Ectodermal cell (in vitro differentiated cells): Measurements from ENCODE around the gene EPN2.

Experiments
- H3K27ac ChIP-seq: 2 replicates; pipeline ENCODE4 v1.7.0; 2013; ENCODE audit warnings: mild to moderate bottlenecking, low read depth, low read length; ENCODE audit not compliant: insufficient read depth, poor library complexity, severe bottlenecking
- H3K27me3 ChIP-seq: 2 replicates; pipeline ENCODE4 v1.7.0; 2013; ENCODE audit warnings: mild to moderate bottlenecking, low read length; ENCODE audit not compliant: insufficient read depth, control insufficient read depth, poor library complexity, severe bottlenecking
- H3K36me3 ChIP-seq: one replicate; pipeline ENCODE4 v1.7.0; 2013; ENCODE audit warnings: low read length; ENCODE audit not compliant: control insufficient read depth, insufficient read depth
- H3K4me1 ChIP-seq: one replicate; pipeline ENCODE4 v1.7.0; 2013; ENCODE audit warnings: low read length; ENCODE audit not compliant: control insufficient read depth, insufficient read depth
- H3K4me3 ChIP-seq: 2 replicates; pipeline ENCODE4 v1.7.0; 2013; ENCODE audit warnings: low read depth, low read length, control low read depth; ENCODE audit not compliant: insufficient read depth
- H3K9me3 ChIP-seq: 2 replicates; pipeline ENCODE4 v1.7.0; 2013; ENCODE audit warnings: mild to moderate bottlenecking, low read length, moderate library complexity; ENCODE audit not compliant: control insufficient read depth
- WGBS, 2 experiments: methylation state at CpG; one replicate each; pipeline ENCODE4 v1.1.7; 2013; ENCODE audit warnings: missing lambda C conversion rate in 2 of 2; 5-methylcytosine and 5-hydroxymethylcytosine counted together

Gene EPN2

DNA sequence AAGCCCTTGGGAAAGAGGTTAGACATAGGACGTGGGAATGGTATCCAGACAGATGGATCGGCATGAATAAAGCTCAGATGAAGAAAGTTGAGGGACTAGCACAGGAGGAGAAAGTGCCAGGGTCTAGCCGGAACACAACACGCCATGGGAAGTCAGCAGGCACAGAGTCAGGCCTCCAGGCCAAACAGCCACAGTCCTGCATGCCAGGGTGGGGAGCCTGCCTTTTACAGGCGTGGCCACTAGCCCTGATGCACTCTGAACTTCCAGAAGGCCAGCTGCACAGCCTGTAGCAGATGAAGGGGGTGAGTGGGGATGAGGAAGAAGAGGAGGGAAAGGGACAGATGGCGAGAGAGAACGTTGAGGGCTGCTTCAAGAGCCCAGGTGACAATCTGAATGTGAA, 120.2 kb downstream of the EPN2 start:
- Histone ChIP-seq H3K36me3 (no peaks in the 10 kb centered on the region), H3K27me3 (no peaks in the 10 kb centered on the region), H3K4me1 (peaks cover 5% of the 10 kb centered on the region), H3K9me3 (no peaks in the 10 kb centered on the region), H3K27ac (no peak overlapping the region), H3K4me3 (no peak overlapping the region)
- WGBS, 2 experiments: 92 to 95% methylated on average over 7 of the region's 7 CpGs

GRCh38 chr17:19357761-19358160, 120.6 kb downstream of the EPN2 start:
- Histone ChIP-seq H3K36me3 (no peaks in the 10 kb centered on the region), H3K4me3 (no peak overlapping the region), H3K4me1 (peaks cover 5% of the 10 kb centered on the region), H3K9me3 (no peaks in the 10 kb centered on the region), H3K27ac (no peak overlapping the region), H3K27me3 (no peaks in the 10 kb centered on the region)
- 88% methylated on average over 7 of the region's 7 CpGs for WGBS, 2 experiments

GRCh38 chr17:19359151-19359550, 122.0 kb downstream of the EPN2 start:
- Histone ChIP-seq H3K27ac (no peak overlapping the region), H3K36me3 (no peaks in the 10 kb centered on the region), H3K9me3 (no peaks in the 10 kb centered on the region), H3K27me3 (no peaks in the 10 kb centered on the region), H3K4me1 (peaks cover 5% of the 10 kb centered on the region), H3K4me3 (no peak overlapping the region)
- WGBS, 2 experiments: 92 to 94% methylated on average over 7 of the region's 7 CpGs

DNA sequence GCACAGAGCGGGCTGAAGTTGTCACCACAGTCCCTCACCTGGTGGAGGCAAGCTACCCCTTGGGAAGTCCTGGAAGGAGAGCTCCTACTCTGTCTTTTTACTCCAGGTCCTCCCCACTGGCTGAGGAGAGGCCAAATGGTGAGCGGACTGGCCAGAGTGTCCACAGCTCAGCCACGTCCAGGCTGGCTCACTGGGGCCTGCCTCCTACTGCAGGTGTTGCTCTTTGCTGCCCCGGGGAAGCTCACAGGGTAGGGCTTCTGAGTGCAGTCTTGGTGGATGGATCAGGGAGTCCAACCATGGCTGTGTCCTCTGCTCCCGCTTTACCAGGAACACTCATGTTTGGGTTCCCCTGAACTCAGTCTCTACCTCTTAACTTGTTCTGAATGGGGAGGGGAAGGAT, 122.7 kb downstream of the EPN2 start:
- H3K9me3 ChIP-seq: no peaks in the 10 kb centered on the region
- peaks cover 5% of the 10 kb centered on the region for H3K4me1 ChIP-seq
- no peak overlapping the region for H3K4me3 ChIP-seq
- no peak overlapping the region for H3K27ac ChIP-seq
- no peaks in the 10 kb centered on the region for H3K27me3 ChIP-seq
- no peaks in the 10 kb centered on the region for H3K36me3 ChIP-seq
- WGBS, 2 experiments: 93 to 97% methylated on average over 5 of the region's 5 CpGs

GRCh38 chr17:19360772-19361171, 123.6 kb downstream of the EPN2 start:
- H3K9me3 ChIP-seq: no peaks in the 10 kb centered on the region
- H3K36me3 ChIP-seq: no peaks in the 10 kb centered on the region
- no peak overlapping the region for H3K4me3 ChIP-seq
- H3K4me1 ChIP-seq: peaks cover 5% of the 10 kb centered on the region
- WGBS, 2 experiments: 92 to 95% methylated on average over 8 of the region's 8 CpGs
- H3K27me3 ChIP-seq: no peaks in the 10 kb centered on the region
- no peak overlapping the region for H3K27ac ChIP-seq

DNA sequence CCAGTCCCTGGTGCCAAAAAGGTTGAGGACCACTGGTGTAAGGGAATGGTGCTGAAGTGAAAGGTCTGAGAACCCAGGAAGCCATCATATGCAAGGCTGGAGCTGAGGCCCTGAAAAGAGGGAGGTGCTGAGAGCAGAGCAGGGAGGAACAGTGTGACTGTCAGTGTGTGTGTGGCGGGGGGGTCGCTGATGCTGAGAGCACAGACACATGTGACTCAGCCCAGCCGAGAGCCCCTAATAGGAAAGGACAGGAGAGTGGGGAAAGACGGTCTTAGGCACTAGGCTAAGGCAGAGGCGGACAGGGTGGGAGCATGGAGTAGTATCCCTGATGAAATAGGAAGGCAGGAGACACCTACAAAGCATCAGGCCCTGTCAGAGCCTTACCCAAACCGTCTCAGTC, 124.2 kb downstream of the EPN2 start:
- H3K4me1 ChIP-seq: peaks cover 5% of the 10 kb centered on the region
- no peak overlapping the region for H3K4me3 ChIP-seq
- H3K9me3 ChIP-seq: no peaks in the 10 kb centered on the region
- H3K36me3 ChIP-seq: no peaks in the 10 kb centered on the region
- 86 to 91% methylated on average over 5 to 6 of the region's 6 CpGs for WGBS, 2 experiments
- H3K27ac ChIP-seq: no peak overlapping the region
- no peaks in the 10 kb centered on the region for H3K27me3 ChIP-seq

DNA sequence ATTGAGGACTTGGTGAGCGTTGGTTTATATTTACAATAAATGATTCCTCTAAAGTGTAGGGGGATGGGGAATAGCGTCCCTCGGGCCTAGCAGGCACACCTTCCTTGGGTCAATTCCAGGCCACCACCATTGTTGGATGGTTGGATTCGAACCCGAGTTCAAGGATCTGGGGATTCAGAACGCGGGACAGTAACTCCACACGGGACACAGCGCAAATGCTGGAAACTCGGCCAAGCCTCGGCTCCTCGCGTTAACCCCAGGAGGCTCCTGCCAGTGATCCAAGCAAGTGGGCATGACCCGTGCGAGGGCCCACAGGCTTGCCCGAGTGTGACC, 124.7 kb downstream of the EPN2 start:
- Histone ChIP-seq H3K9me3 (no peaks in the 10 kb centered on the region), H3K27ac (no peak overlapping the region), H3K4me1 (peaks cover 5% of the 10 kb centered on the region), H3K4me3 (peak overlapping the region; percentile 72), H3K27me3 (no peaks in the 10 kb centered on the region), H3K36me3 (no peaks in the 10 kb centered on the region)
- WGBS, 2 experiments: 32 to 34% methylated on average over 16 of the region's 16 CpGs

- Histone ChIP-seq H3K27ac (no peak within 1 kb of the TSS), H3K36me3 (no peaks in the 10 kb centered on the region), H3K4me1 (peaks cover 5% of the 10 kb centered on the region), H3K9me3 (no peaks in the 10 kb centered on the region), H3K27me3 (no peaks in the 10 kb centered on the region), H3K4me3 (peak within 1 kb of the TSS; percentile 72)
- 0% methylated on average over 83 of the region's 83 CpGs for WGBS, 2 experiments
Observed at GRCh38 chr17:19362277-19363113, 125.3 kb downstream of the EPN2 start, which contains the start of gene B9D1. TSS of gene B9D1 (minus strand) at chr17:19362723. CDS start at chr17:19362569, 154 bp downstream.

DNA sequence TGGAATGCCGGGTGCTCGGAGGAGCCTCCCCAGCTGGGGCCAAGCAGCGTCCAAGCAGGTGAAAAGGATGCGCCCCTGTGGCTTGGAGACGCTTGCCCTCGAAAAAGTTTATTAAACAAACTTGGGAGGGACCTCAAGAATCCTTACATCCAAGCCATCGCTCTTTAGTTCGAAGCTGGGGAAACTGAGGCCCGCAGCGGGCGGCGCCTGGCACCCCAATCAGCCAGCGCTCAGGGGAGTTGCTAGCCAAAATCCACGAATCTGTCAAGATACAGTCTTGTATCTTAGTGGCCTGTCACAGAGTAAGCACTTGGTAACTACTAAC, 125.9 kb downstream of the EPN2 start:
- WGBS, 2 experiments: 44 to 45% methylated on average over 14 of the region's 14 CpGs

GRCh38 chr17:19363460-19364035, 126.4 kb downstream of the EPN2 start:
- WGBS, 2 experiments: 80 to 84% methylated on average over 6 of the region's 6 CpGs

More for the DNA sequence above, 125.9 kb downstream of the EPN2 start:
- Histone ChIP-seq H3K27me3 (no peaks in the 10 kb centered on the region), H3K9me3 (no peaks in the 10 kb centered on the region), H3K36me3 (no peaks in the 10 kb centered on the region), H3K4me3 (peak overlapping the region; percentile 72), H3K27ac (no peak overlapping the region), H3K4me1 (peaks cover 5% of the 10 kb centered on the region)

More at GRCh38 chr17:19363460-19364035, 126.4 kb downstream of the EPN2 start:
- Histone ChIP-seq H3K27ac (no peak overlapping the region), H3K36me3 (no peaks in the 10 kb centered on the region), H3K9me3 (no peaks in the 10 kb centered on the region), H3K4me1 (peaks cover 5% of the 10 kb centered on the region), H3K27me3 (no peaks in the 10 kb centered on the region), H3K4me3 (no peak overlapping the region)
